Adrenal gland (tissue), 5 donors: Measurements from ENCODE around the gene FOXC1.

ENCODE experiments used
- CTCF ChIP-seq, 6 experiments: fragments of 450-650 bp in 4 of 6; fragments of 200-600 bp in 2 of 6; sonication (generic) in 1 of 6; IDR thresholded peaks; 1 replicate in 5 of 6; 2 replicates in 1 of 6; pipeline versions ENCODE4 v1.5.1 to v1.8.0; 2016 to 2021; ENCODE audit warnings: antibody characterized with exemption in 6 of 6, mild to moderate bottlenecking in 2 of 6, moderate library complexity in 1 of 6
- POLR2A ChIP-seq, 2 donors: fragments of 450-650 bp; IDR thresholded peaks; one replicate each; pipeline ENCODE4 v1.6.1; 2017; ENCODE audit warnings: antibody characterized with exemption in 2 of 2, mild to moderate bottlenecking in 2 of 2, moderate library complexity in 1 of 2
- donor health status: DM: no; HTN: no; CAD: no.

- TF ChIP-seq POLR2A (IDR thresholded peaks at IDR 0.05) (no peak), CTCF (IDR thresholded peaks at IDR 0.05) (no peak)
These were observed 7.2 kb downstream of the FOXC1 start for GRCh38 chr6:1616701-1617463.
